Panc1 (cell line): ENCODE results near the gene EDEM3. TPM values are rescaled to one million over a fixed set of nuclear protein-coding genes. Genes with fewer than 3 reads are reported as not detected.

Source experiments
- ATAC-seq: fragments of 200-7000 bp; cut with Tn5 transposase; 2 replicates; pipeline ENCODE4 v1.9.1; 2020; ENCODE audit warnings: mild to moderate bottlenecking, moderate library complexity
- BruUV-seq: library from RNA; stranded (reverse); fragments of 400-500 nt; replicated peaks from 2 replicates; lab custom pipeline; 2021; lab: Mats Ljungman, UMichigan
- CTCF ChIA-PET: fragments of 300-600 bp; sonication (Branson Sonifier 250); formaldehyde crosslinking; loops from one replicate; lab custom pipeline; 2022; ENCODE audit warnings: antibody characterized with exemption; lab: Charles Lee
- POLR2A ChIA-PET: fragments of 300-600 bp; sonication (Branson Sonifier 250); formaldehyde crosslinking; loops from one replicate; lab custom pipeline; 2022; ENCODE audit warnings: antibody characterized with exemption; lab: Charles Lee
- DNase-seq: peaks from one replicate; pipeline ENCODE4 v3.0.0-alpha.2; 2010; ENCODE audit warnings: low read depth, low spot score
- H3K27ac ChIP-seq: 2 replicates; pipeline ENCODE4 v1.5.1; 2011; ENCODE audit warnings: mild to moderate bottlenecking, low read length, inconsistent platforms
- H3K27me3 ChIP-seq: fragments of 200-500 bp; sonication (Bioruptor generic); 2 replicates; pipeline ENCODE4 v1.6.0; 2014; ENCODE audit warnings: low read length, inconsistent platforms; ENCODE audit not compliant: control insufficient read depth, insufficient read depth
- H3K36me3 ChIP-seq: fragments of 200-500 bp; sonication (Bioruptor generic); 2 replicates; pipeline ENCODE4 v1.5.1; 2014; ENCODE audit warnings: inconsistent platforms, mild to moderate bottlenecking, low read length, moderate library complexity; ENCODE audit not compliant: control insufficient read depth, insufficient read depth
- H3K4me1 ChIP-seq: 2 replicates; pipeline ENCODE4 v1.5.1; 2011; ENCODE audit warnings: inconsistent platforms, mild to moderate bottlenecking, low read length, moderate library complexity; ENCODE audit not compliant: control insufficient read depth, insufficient read depth
- H3K4me3 ChIP-seq, 2 experiments: 2 replicates each; pipeline ENCODE4 v1.5.1; 2011 to 2012; ENCODE audit warnings: low read depth in 2 of 2, low read length in 2 of 2, mild to moderate bottlenecking in 2 of 2, inconsistent platforms in 1 of 2, moderate library complexity in 1 of 2
- H3K9me3 ChIP-seq: fragments of 200-500 bp; sonication (Bioruptor generic); 2 replicates; pipeline ENCODE4 v1.5.1; 2014; ENCODE audit warnings: low read depth, mild to moderate bottlenecking, inconsistent platforms, low read length, moderate library complexity; ENCODE audit not compliant: control insufficient read depth, insufficient read depth
- CTCF ChIP-seq: fragments of 450-650 bp; IDR thresholded peaks from 2 replicates; pipeline ENCODE4 v1.5.1; 2017; ENCODE audit warnings: mild to moderate bottlenecking
- POLR2AphosphoS5 ChIP-seq: IDR thresholded peaks from 2 replicates; pipeline ENCODE4 v1.6.1; 2012; ENCODE audit warnings: mild to moderate bottlenecking, low read depth, low read length, moderate library complexity
- REST ChIP-seq, 2 experiments: IDR thresholded peaks; 2 replicates each; pipeline ENCODE4 v1.6.1; 2011 to 2012; ENCODE audit warnings: low read depth in 2 of 2, control low read depth in 1 of 2, low read length in 1 of 2, mild to moderate bottlenecking in 1 of 2, moderate library complexity in 1 of 2; ENCODE audit not compliant: insufficient read depth in 1 of 2
- SIN3A ChIP-seq: IDR thresholded peaks from 2 replicates; pipeline ENCODE4 v1.6.1; 2012; ENCODE audit warnings: low read depth, mild to moderate bottlenecking, low read length, moderate library complexity, borderline replicate concordance; ENCODE audit not compliant: insufficient read depth
- TCF7L2 ChIP-seq: IDR thresholded peaks from 2 replicates; pipeline ENCODE4 v1.6.1; 2011; ENCODE audit warnings: mild to moderate bottlenecking, low read depth, low read length, inconsistent platforms
- in situ Hi-C: cut with HindIII; loops from 2 replicates; pipeline ENCODE4 v1.10.0; 2016; ENCODE audit warnings: low sequenced_read_pairs, low pct_unique_long_range_greater_than_20kb
- intact Hi-C: fragments of 100-400 bp; cut with micrococcal nuclease; formaldehyde crosslinking; loops from one replicate; pipeline ENCODE4 v1.10.0; 2022; ENCODE audit not compliant: unreplicated experiment
- total RNA-seq: library from RNA; stranded (reverse); gene quantifications from one replicate; pipeline ENCODE4 v1.2.1, GENCODE V29; 2021; ENCODE audit not compliant: unreplicated experiment

The EDEM3 gene
- total RNA-seq, 1 experiment from 2014 or later = 17.4 TPM

GRCh38 chr1:184644771-184645170 is 109.9 kb downstream of the EDEM3 start:
- H3K36me3 ChIP-seq = no peaks in the 10 kb centered on the region
- H3K9me3 ChIP-seq = no peaks in the 10 kb centered on the region
- ChIA-PET CTCF (no interaction called here), POLR2A (no interaction called here)
- TF ChIP-seq CTCF (no peak), POLR2AphosphoS5 (no peak), TCF7L2 (no peak), SIN3A (no peak), REST (IDR thresholded peaks at IDR 0.05; ENCODE audit: insufficient read depth in 1 of 2, low read depth in 2 of 2, low read length in 1 of 2) (no peak)
- no peak overlapping the region for H3K27ac ChIP-seq
- H3K4me1 ChIP-seq = no peaks in the 10 kb centered on the region
- no peaks in the 10 kb centered on the region for H3K27me3 ChIP-seq
- no TSS peak for BruUV-seq
- no peak for DNase-seq
- ATAC-seq = no peak
- in situ Hi-C loops (no loop called here), intact Hi-C loops (no loop called here)
- H3K4me3 ChIP-seq = no peak overlapping the region

- Histone ChIP-seq H3K36me3 (no peaks in the 10 kb centered on the region), H3K4me1 (no peaks in the 10 kb centered on the region), H3K27me3 (no peaks in the 10 kb centered on the region), H3K9me3 (no peaks in the 10 kb centered on the region), H3K27ac (no peak overlapping the region), H3K4me3 (no peak overlapping the region)
- TF ChIP-seq REST (IDR thresholded peaks at IDR 0.05; ENCODE audit: insufficient read depth in 1 of 2, low read depth in 2 of 2, low read length in 1 of 2) (no peak), TCF7L2 (no peak)
- DNase-seq (no peak), ATAC-seq (no peak)
- POLR2A ChIA-PET = no interaction called here
- BruUV-seq = no TSS peak
- CTCF ChIA-PET = no interaction called here
- intact Hi-C loops (no loop called here), in situ Hi-C loops (no loop called here)
These were observed 111.0 kb downstream of the EDEM3 start for GRCh38 chr1:184643661-184644060.
